MM.1S (cell line): Measurements from ENCODE around the gene SPOCK2.

Experiments
- CTCF ChIP-seq: fragments of 300-600 bp; sonication (generic); IDR thresholded peaks from 2 replicates; pipeline ENCODE4 v1.5.1; 2016; ENCODE audit warnings: antibody characterized with exemption, low read length, mixed read lengths
- EZH2phosphoT487 ChIP-seq: fragments of 300-600 bp; sonication (generic); IDR thresholded peaks from 2 replicates; pipeline ENCODE4 v1.6.1; 2018; ENCODE audit warnings: antibody characterized with exemption, low read length

GRCh38 chr10:72050873-72051272 is 37.5 kb downstream of the SPOCK2 start:
- TF ChIP-seq CTCF: no peak
- TF ChIP-seq EZH2phosphoT487: no peak
